IMR-90 (cell line): ENCODE results near the gene IGF2R. TPM values are rescaled to one million over a fixed set of nuclear protein-coding genes. Genes with fewer than 3 reads are reported as not detected.
"Not testable (repeated sequence)": the region's sequence is repeated elsewhere in the genome, so short reads cannot be mapped to it uniquely, and the experiment has no call there.

Experiments
- ATAC-seq: fragments of 200-7000 bp; cut with Tn5 transposase; 2 replicates; pipeline ENCODE4 v1.9.1; 2020; ENCODE audit warnings: low read depth, mild to moderate bottlenecking, moderate library complexity
- BruUV-seq: library from RNA; stranded (reverse); fragments of 400-500 nt; replicated peaks from 2 replicates; lab custom pipeline; 2021; lab: Mats Ljungman, UMichigan
- CTCF ChIA-PET: fragments of 300-600 bp; formaldehyde crosslinking; extraction: SDS; loops from one replicate; lab custom pipeline; 2021; ENCODE audit warnings: antibody characterized with exemption; lab: Yijun Ruan, JAX
- POLR2A ChIA-PET: fragments of 300-600 bp; sonication (Branson Sonifier 250); formaldehyde crosslinking; loops from one replicate; lab custom pipeline; 2022; ENCODE audit warnings: antibody characterized with exemption; ENCODE audit not compliant: unreplicated experiment; lab: Charles Lee
- DNase-seq: peaks from one replicate; pipeline ENCODE4 v3.0.0; 2013
- H2AFZ ChIP-seq: replicated peaks from 2 replicates; pipeline ENCODE3; 2013; ENCODE audit warnings: low read length, mild to moderate bottlenecking; ENCODE audit not compliant: poor library complexity
- H2AK5ac ChIP-seq: 2 replicates; pipeline ENCODE4 v1.6.1; 2013; ENCODE audit warnings: low read depth, low read length, inconsistent platforms
- H2AK9ac ChIP-seq: replicated peaks from 2 replicates; pipeline ENCODE3; 2013; ENCODE audit warnings: mild to moderate bottlenecking, low read depth, low read length, moderate library complexity; ENCODE audit not compliant: poor library complexity
- H2BK120ac ChIP-seq: 2 replicates; pipeline ENCODE4 v1.6.1; 2013; ENCODE audit warnings: low read depth, low read length, inconsistent platforms
- H2BK15ac ChIP-seq: 3 replicates; pipeline ENCODE4 v1.6.1; 2013; ENCODE audit warnings: low read depth, low read length, inconsistent platforms
- H2BK20ac ChIP-seq: 2 replicates; pipeline ENCODE4 v1.6.1; 2013; ENCODE audit warnings: low read depth, mild to moderate bottlenecking, inconsistent platforms, low read length, moderate library complexity
- H2BK5ac ChIP-seq: 2 replicates; pipeline ENCODE4 v1.6.1; 2013; ENCODE audit warnings: mild to moderate bottlenecking, low read depth, low read length, inconsistent platforms; ENCODE audit not compliant: poor library complexity, severe bottlenecking
- H3K14ac ChIP-seq: replicated peaks from 2 replicates; pipeline ENCODE4 v1.6.1; 2013; ENCODE audit warnings: low read depth, low read length, inconsistent platforms
- H3K18ac ChIP-seq: 2 replicates; pipeline ENCODE4 v1.6.1; 2013; ENCODE audit warnings: low read depth, low read length, control low read depth
- H3K23ac ChIP-seq: 2 replicates; pipeline ENCODE4 v1.6.1; 2013; ENCODE audit warnings: low read depth, low read length, inconsistent platforms
- H3K27ac ChIP-seq: 2 replicates; pipeline ENCODE4 v1.5.1; 2013; ENCODE audit warnings: mild to moderate bottlenecking, control low read depth, low read length; ENCODE audit not compliant: insufficient read depth
- H3K27me3 ChIP-seq: 2 replicates; pipeline ENCODE4 v1.6.1; 2013; ENCODE audit warnings: low read length; ENCODE audit not compliant: control insufficient read depth, insufficient read depth
- H3K36me3 ChIP-seq: 2 replicates; pipeline ENCODE4 v1.6.1; 2013; ENCODE audit warnings: low read length, mixed read lengths; ENCODE audit not compliant: control insufficient read depth, insufficient read depth
- H3K4ac ChIP-seq: 2 replicates; pipeline ENCODE4 v1.6.1; 2013; ENCODE audit warnings: low read depth, low read length, inconsistent platforms
- H3K4me1 ChIP-seq: 2 replicates; pipeline ENCODE4 v1.6.1; 2013; ENCODE audit warnings: low read length, mixed read lengths; ENCODE audit not compliant: control insufficient read depth, insufficient read depth
- H3K4me2 ChIP-seq: 2 replicates; pipeline ENCODE4 v1.6.1; 2013; ENCODE audit warnings: low read depth, mild to moderate bottlenecking, control low read depth, low read length, moderate library complexity
- H3K4me3 ChIP-seq: 2 replicates; pipeline ENCODE4 v1.5.1; 2013; ENCODE audit warnings: low read depth, mild to moderate bottlenecking, control low read depth, low read length, moderate library complexity; ENCODE audit not compliant: insufficient read depth
- H3K56ac ChIP-seq: 2 replicates; pipeline ENCODE4 v1.6.1; 2013; ENCODE audit warnings: low read length, inconsistent platforms; ENCODE audit not compliant: insufficient read depth; ENCODE audit errors: extremely low read depth
- H3K79me1 ChIP-seq, 2 experiments: 2 replicates each; pipeline ENCODE4 v1.6.1; 2013; ENCODE audit warnings: low read length in 2 of 2, inconsistent platforms in 1 of 2, low read depth in 1 of 2
- H3K9ac ChIP-seq: 2 replicates; pipeline ENCODE4 v1.6.1; 2013; ENCODE audit warnings: low read depth, low read length, control low read depth
- H3K9me1 ChIP-seq: 2 replicates; pipeline ENCODE4 v1.6.1; 2013; ENCODE audit warnings: low read length, inconsistent platforms; ENCODE audit not compliant: insufficient read depth
- H3K9me3 ChIP-seq: 2 replicates; pipeline ENCODE4 v1.6.1; 2013; ENCODE audit warnings: low read length; ENCODE audit not compliant: control insufficient read depth, insufficient read depth
- H4K20me1 ChIP-seq: 2 replicates; pipeline ENCODE4 v1.6.1; 2013; ENCODE audit warnings: low read length, inconsistent platforms; ENCODE audit not compliant: insufficient read depth
- H4K5ac ChIP-seq: 2 replicates; pipeline ENCODE4 v1.6.1; 2013; ENCODE audit warnings: mild to moderate bottlenecking, low read depth, low read length, control low read depth
- H4K8ac ChIP-seq, 2 experiments: 2 replicates each; pipeline ENCODE4 v1.6.1; 2013; ENCODE audit warnings: low read depth in 2 of 2, low read length in 2 of 2, control low read depth in 1 of 2, inconsistent platforms in 1 of 2
- H4K91ac ChIP-seq: 2 replicates; pipeline ENCODE4 v1.6.1; 2013; ENCODE audit warnings: low read depth, low read length, inconsistent platforms; ENCODE audit not compliant: insufficient read depth
- BHLHE40 ChIP-seq: fragments of 150-350 bp; IDR thresholded peaks from 2 replicates; pipeline ENCODE4 v1.6.1; 2016; ENCODE audit warnings: mild to moderate bottlenecking, low read depth, low read length
- MAFK ChIP-seq: IDR thresholded peaks from 2 replicates; pipeline ENCODE4 v1.6.1; 2012; ENCODE audit warnings: low read depth, low read length, improper control_type of control experiment
- RFX5 ChIP-seq: IDR thresholded peaks from 2 replicates; pipeline ENCODE4 v1.8.0; 2012; ENCODE audit warnings: low read depth, mild to moderate bottlenecking, low read length, moderate library complexity
- SMC3 ChIP-seq: fragments of 150-350 bp; IDR thresholded peaks from 2 replicates; pipeline ENCODE4 v1.6.1; 2016; ENCODE audit warnings: low read depth, mild to moderate bottlenecking, antibody characterized with exemption, low read length, moderate library complexity
- USF2 ChIP-seq: fragments of 150-350 bp; IDR thresholded peaks from 2 replicates; pipeline ENCODE4 v1.6.1; 2017; ENCODE audit warnings: mild to moderate bottlenecking, antibody characterized with exemption, low read length, low read depth
- WGBS, 2 experiments: methylation state at CpG; one replicate each; pipeline versions ENCODE4 v1.1.5 to v1.1.7; 2013; ENCODE audit warnings: missing lambda C conversion rate in 2 of 2; ENCODE audit not compliant: insufficient read length in 1 of 2; ENCODE audit errors: extremely low coverage in 2 of 2; 5-methylcytosine and 5-hydroxymethylcytosine counted together
- dilution Hi-C: fragments of 300-500 bp; cut with HindIII; formaldehyde crosslinking; loops from one replicate; pipeline ENCODE4 v1.14.3; 2018; ENCODE audit warnings: low sequenced_read_pairs; ENCODE audit not compliant: unreplicated experiment
- in situ Hi-C: fragments of 300-500 bp; cut with MboI; formaldehyde crosslinking; loops from 3 replicates; pipeline ENCODE4 v1.14.3; 2019; ENCODE audit warnings: low sequenced_read_pairs, inconsistent platforms, mixed read lengths
- intact Hi-C: fragments of 100-400 bp; cut with micrococcal nuclease; formaldehyde crosslinking; loops from 2 replicates; pipeline ENCODE4 v1.10.0; 2022
- polyA plus RNA-seq, 3 experiments: library from polyadenylated mRNA; depleted of rRNA; stranded (reverse); fragments of >200 nt; gene quantifications; 2 replicates each; pipeline ENCODE4 v1.2.3, GENCODE V29; 2012; ENCODE audit warnings: low replicate concordance in 1 of 3
- total RNA-seq: library from RNA; depleted of rRNA; stranded (reverse); fragments of >200 nt; gene quantifications from 2 replicates; pipeline ENCODE4 v1.2.3, GENCODE V29; 2012

IGF2R gene
- total and polyA plus RNA-seq, 2 of the 4 experiments (the other 2 are of a cell fraction): 33.2 to 41.4 TPM

GRCh38 chr6:160000280-160000704 is 31.4 kb downstream of the IGF2R start:
- Histone ChIP-seq H3K18ac (no peak overlapping the region), H2BK5ac (no peak overlapping the region), H3K4me3 (no peak overlapping the region), H2AK5ac (no peak overlapping the region), H2BK120ac (no peak overlapping the region), H3K36me3 (peaks cover 9% of the 10 kb centered on the region; the same call in 1 of the 2 replicates), H3K4ac (no peak overlapping the region), H2AK9ac (no peak overlapping the region), H4K91ac (no peak overlapping the region), H3K9ac (no peak overlapping the region), H3K9me3 (peaks cover 3% of the 10 kb centered on the region; the same call in 1 of the 2 replicates), H3K23ac (no peak overlapping the region), H2AFZ (no peak overlapping the region), H4K8ac (no peak overlapping the region), H4K20me1 (peaks cover 63% of the 10 kb centered on the region), H2BK15ac (no peak overlapping the region), H3K4me1 (no peaks in the 10 kb centered on the region; the same call in 1 of the 2 replicates), H2BK20ac (no peak overlapping the region), H3K4me2 (no peak overlapping the region), H3K79me1 (peaks cover 33 to 76% of the 10 kb centered on the region in 2 experiments), H4K5ac (no peak overlapping the region), H3K27ac (no peak overlapping the region), H3K56ac (no peak overlapping the region), H3K14ac (no peak overlapping the region), H3K9me1 (peaks cover 9% of the 10 kb centered on the region; the same call in 1 of the 2 replicates), H3K27me3 (no peaks in the 10 kb centered on the region)
- BruUV-seq: no TSS peak
- POLR2A ChIA-PET: no interaction called here
- CTCF ChIA-PET: interaction anchor here (1.0 kb wide), 1 partner anchor 9 kb away, joined by 3 read pairs; no protein-coding TSS in a partner anchor
- dilution Hi-C loops (no loop called here), in situ Hi-C loops (no loop called here), intact Hi-C loops (no loop called here)
- DNase-seq: no peak
- ATAC-seq: no peak
- no CpG with 5 or more reads among the region's 8 CpGs for WGBS, 2 experiments
- no peak for TF ChIP-seq RFX5
- TF ChIP-seq USF2: no peak
- TF ChIP-seq MAFK: no peak
- TF ChIP-seq BHLHE40: no peak
- TF ChIP-seq SMC3: no peak

GRCh38 chr6:160000893-160001427 is 32.1 kb downstream of the IGF2R start:
- dilution Hi-C loops, H2BK5ac ChIP-seq: not testable (repeated sequence)

More at GRCh38 chr6:160000893-160001427, 32.1 kb downstream of the IGF2R start:
- BruUV-seq, H2AFZ ChIP-seq, POLR2A ChIA-PET, H3K23ac ChIP-seq, H4K8ac ChIP-seq, H3K9me1 ChIP-seq, H3K9ac ChIP-seq, H2AK5ac ChIP-seq, H3K4ac ChIP-seq, DNase-seq, H3K18ac ChIP-seq, H3K4me3 ChIP-seq, H3K27ac ChIP-seq, ATAC-seq, H3K56ac ChIP-seq, H3K9me3 ChIP-seq, H2BK15ac ChIP-seq, in situ Hi-C loops, H2BK120ac ChIP-seq, H3K4me1 ChIP-seq, H2AK9ac ChIP-seq, H4K91ac ChIP-seq, intact Hi-C loops, H3K27me3 ChIP-seq, H4K5ac ChIP-seq, H2BK20ac ChIP-seq, H3K36me3 ChIP-seq, H3K14ac ChIP-seq, H3K4me2 ChIP-seq: not testable (repeated sequence)
- Histone ChIP-seq H3K79me1 (peaks cover 33 to 75% of the 10 kb centered on the region in 2 experiments), H4K20me1 (peaks cover 68% of the 10 kb centered on the region)
- 73% methylated on average over 3 of the region's 9 CpGs; no CpG with 5 or more reads in 1 of the 2 experiments for WGBS, 2 experiments
- CTCF ChIA-PET: interaction anchor here (0.5 to 1.2 kb wide), 3 partner anchors 10 to 282 kb away, joined by 3 to 4 read pairs (median 3); no protein-coding TSS in a partner anchor
